Measurements from ENCODE around the gene MYO1E.

The MYO1E gene

DNA sequence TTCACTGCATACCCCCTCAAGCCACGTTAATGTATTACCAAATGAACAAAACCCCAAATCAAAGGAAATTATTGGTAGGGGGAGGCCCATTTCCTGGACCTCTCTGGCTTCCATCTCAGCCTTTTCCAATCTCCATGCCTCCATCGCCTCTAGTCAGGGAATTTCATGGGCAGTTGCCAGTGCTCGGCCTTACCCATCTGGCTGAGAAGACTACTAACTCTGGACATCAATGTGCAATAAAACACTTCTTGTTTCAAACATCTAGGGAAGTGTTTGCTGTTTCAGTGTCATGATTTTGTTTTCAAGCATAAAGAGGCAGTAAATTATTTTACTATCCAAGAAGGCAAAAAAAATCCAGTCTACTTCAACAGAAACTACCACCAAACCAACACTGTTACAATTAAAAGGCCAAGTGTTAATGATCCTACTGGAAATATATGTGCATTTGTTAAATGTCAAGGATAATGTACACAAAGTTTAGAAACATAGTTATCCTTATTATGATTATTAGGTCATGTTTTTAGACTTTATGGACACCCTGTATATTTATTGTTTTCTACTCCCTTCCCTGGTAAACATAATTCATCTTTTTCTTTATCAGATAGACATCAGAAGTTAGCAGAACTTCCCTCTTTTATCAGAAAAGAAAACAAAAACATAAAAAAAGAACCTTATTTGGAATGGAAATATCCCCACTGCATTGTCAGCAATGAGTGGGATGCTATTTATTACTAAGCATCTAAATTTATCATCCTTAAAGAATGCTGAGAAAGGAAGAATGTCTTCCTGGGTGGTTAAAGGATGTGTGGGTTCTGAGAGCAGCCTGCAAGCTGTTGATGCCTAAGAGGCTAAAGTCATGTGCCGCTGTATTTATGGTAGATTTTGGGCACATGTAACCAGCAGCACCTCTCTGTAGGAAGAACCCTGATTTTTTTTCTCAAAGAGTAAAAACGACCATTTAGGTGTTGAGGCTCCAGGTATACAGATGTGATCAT lies 150.9 kb downstream of the MYO1E start:
- no peak for DNase-seq

GRCh38 chr15:59218710-59219109 lies 154.0 kb downstream of the MYO1E start:
- DNase-seq: no peak

GRCh38 chr15:59217876-59218498 lies 154.7 kb downstream of the MYO1E start:
- no peak for DNase-seq

DNA sequence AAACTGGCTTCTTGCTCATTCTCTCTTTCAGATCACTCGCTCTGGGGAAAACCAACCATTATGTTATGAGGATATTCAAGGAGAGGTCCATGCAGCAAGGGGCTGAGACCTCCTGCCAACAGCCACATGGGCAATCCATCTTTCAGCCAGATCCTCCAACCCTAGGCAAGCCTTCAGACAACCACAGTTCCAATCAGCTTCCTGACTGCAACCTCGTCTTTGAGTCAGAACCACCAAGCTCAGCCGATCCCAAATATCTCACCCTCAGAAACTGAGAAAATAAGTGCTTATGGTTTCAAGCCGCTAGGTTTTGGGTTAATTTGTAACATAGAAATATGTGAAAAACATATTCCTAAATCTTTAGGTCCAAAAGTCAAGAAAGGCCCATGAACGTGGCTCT lies 155.8 kb downstream of the MYO1E start:
- no peak for DNase-seq

DNA sequence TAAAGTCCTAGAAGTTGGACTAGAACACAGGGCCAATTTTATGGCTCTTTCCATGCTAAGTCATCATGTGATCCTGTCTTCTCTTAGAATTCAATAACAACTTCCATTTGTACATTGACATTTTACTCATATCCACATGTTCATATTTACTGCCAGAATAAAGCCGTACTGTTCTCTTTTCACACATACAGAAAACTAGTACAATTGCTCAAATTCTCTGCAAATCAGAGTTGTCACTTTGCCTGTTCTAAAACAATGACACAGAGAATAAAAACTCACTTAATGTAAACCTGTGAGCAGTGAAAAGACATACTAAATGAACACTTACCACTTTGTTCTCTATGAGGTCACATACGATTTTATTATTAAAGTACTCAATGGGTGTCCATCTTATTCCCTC lies 162.5 kb downstream of the MYO1E start:
- DNase-seq: no peak

DNA sequence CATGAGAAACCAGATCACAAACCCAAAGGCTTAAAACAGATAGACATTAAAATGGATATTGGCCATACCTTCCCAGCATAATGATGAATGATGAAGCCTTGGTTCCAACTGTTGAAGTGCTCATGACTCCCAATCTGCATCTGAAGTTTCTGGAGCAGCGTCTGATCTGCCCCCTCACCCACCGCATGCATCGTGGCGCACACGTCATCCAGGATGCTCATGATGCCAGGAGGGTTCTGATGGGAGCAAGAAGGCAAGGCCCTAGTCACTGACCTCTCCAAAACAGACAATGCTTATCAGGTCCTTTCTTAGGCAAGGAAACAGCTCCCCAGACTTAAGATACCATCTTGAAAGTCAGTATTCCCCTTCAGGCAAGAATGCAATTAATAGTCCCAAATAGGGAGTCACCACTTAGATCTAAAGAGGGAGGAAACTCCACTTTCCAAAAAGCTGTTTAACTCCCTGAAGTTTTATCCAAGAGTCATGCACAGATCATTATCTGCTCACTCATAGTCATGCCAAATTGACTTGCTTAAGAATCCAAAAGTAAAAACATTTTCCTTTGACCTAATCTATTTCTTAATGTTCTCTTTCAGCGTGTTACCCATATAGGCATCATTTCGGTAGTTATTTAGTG lies 163.9 kb downstream of the MYO1E start:
- DNase-seq: no peak

DNA sequence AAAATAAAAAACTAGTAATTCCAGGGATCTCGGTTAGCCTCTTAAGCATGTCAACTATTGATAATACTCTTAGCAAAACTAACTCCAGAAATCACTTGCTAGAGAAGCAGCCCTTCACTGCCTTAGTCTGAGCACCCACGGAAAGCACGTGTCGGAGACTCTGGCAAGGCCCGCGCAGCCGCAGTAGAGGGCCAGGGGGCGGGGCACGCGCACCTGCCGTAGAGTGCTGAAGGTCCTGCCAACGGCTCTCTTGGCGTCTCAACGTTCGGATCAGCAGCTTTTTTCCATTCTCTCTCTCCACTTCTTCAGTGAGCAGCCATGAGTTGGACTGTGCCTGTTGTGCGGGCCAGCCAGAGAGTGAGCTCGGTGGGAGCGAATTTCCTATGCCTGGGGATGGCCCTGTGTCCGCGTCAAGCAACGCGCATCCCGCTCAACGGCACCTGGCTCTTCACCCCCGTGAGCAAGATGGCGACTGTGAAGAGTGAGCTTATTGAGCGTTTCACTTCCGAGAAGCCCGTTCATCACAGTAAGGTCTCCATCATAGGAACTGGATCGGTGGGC lies 166.0 kb downstream of the MYO1E start, which contains the start of gene LDHAL6B:
LDHAL6B (plus strand) TSS at position 221 of the 561 bp plus-strand sequence; CDS start at position 319, 98 bp downstream.
- no peak for DNase-seq

- no peak for DNase-seq
Measured at GRCh38 chr15:59205839-59206622, 166.6 kb downstream of the MYO1E start.

DNA sequence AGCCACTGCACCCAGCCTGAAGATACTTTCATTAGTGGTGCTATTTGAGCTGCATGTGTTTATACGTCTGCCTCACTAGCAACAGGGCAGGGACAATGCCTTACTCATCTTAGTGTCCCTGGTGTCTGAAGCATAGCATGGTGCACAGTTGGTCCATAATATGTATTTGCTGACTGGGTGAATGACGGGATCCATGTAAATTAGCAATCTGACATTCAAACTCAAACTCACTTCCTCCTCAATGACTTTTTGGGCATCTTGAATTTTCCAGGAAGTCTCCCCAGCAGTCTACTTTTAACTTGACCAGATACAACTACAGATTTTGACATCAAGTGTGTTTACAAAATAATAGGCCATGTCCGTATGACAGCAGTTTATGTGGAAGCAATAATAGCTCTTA lies 169.0 kb downstream of the MYO1E start:
- DNase-seq: no peak

DNA sequence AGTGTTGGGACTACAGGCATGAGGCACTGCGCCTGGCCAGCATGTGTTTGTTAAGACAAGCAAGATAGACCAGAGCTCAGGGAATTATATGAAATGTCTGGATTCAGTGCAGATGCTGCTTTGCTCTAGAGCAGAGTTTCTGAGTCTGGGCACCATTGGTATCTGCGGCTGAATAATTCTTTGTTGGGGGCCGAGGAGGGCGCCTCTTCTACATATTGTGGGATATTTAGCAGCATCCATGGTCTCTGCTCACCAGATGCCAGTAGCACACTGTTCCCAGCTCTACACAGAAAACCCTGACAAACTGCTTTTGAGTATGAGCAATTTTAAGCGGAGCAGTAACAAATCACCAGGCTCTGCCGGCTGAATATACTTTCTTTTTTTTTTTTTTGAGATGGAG lies 169.7 kb downstream of the MYO1E start:
- DNase-seq: no peak

- DNase-seq: no peak
Measured at GRCh38 chr15:59200560-59200959, 172.1 kb downstream of the MYO1E start.

DNA sequence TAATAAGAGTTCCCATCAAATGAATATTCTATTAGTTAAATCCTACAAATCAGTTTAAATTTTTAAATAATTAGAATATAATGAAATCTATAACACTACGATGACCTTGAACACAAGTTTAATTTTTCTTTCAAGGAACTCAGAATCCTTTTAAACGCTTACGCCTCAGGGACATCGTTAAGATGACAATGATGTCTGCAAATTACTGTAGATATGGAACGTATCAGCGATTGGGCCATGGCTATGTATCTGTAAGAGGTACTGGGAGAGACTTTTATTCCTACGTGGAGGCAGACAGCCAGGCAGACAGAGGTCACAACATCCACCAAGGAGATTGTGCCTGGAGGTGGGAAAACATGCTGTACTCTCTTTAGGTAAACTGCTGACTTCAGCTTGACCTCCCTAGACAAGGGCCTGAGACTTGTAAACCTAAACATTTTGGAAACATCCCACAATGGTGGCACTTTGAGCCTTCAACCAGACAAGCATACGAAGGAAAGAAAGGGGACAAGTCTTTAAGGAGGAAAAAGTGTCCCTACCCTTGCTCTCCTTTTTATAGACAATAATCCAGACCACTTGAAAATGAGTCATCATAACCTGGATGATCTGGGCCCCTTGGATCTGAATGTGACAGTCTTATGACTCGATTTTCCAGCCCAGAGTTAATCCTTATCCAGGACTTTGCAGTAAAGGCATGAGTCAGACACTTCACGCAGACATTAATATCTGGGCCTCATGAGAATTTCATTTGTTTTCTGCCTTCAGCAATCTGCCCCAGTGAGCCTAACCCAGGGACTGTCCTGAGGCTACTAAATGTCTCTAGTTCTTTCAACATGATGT lies 172.8 kb downstream of the MYO1E start:
- DNase-seq: no peak

- no peak for DNase-seq
Measured at GRCh38 chr15:59197454-59197853, 175.2 kb downstream of the MYO1E start.

DNA sequence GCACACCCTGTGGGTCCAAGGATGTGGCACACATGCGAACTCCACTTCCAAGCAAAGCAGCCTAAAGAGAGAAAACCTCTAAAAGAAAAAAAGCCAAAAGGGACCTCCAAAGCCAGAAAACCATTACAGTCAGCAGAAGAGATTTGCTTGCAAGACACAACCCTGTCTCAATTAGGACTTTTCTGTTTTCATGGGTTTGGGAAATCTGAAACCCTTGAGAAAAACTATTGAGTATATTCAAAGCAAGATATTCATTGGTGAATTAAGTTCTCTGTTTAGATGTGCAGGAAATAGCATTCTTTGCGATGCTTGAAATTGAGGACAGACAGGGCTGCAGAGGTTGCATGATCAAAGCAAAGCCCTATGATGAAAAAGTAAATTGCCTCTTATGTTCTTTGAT lies 176.3 kb downstream of the MYO1E start:
- DNase-seq: no peak

GRCh38 chr15:59194639-59195325 lies 177.9 kb downstream of the MYO1E start:
- no peak for DNase-seq

GRCh38 chr15:59191855-59192237 lies 180.8 kb downstream of the MYO1E start:
- no peak for DNase-seq

- no peak for DNase-seq
Measured at GRCh38 chr15:59190291-59190690, 182.4 kb downstream of the MYO1E start.

- DNase-seq: no peak
Measured at GRCh38 chr15:59189241-59189640, 183.4 kb downstream of the MYO1E start.

GRCh38 chr15:59186501-59186900 lies 186.2 kb downstream of the MYO1E start:
- no peak for DNase-seq

GRCh38 chr15:59185725-59186124 lies 186.9 kb downstream of the MYO1E start:
- DNase-seq: no peak

Data from activated CD4-positive, alpha-beta T cell treated with anti-CD3 and anti-CD28 coated beads, Interleukin-2, amount 50 U/mL, for 1 hour (primary cell).